GM23338 (cell line): Measurements from ENCODE around the gene SGK1. TPM values are rescaled to one million over a fixed set of nuclear protein-coding genes. Genes with fewer than 3 reads are reported as not detected.
A peak's percentile ranks its signal among the peaks of the same experiment; 100 is the strongest.

Experiments used
- ATAC-seq: fragments of 200-7000 bp; cut with Tn5 transposase; 3 replicates; pipeline ENCODE4 v1.9.1; 2020
- DNase-seq: peaks from one replicate; pipeline ENCODE4 v3.0.0-alpha.2; 2015; ENCODE audit warnings: low spot score
- H2AFZ ChIP-seq: fragments of 200-600 bp; sonication (generic); 2 replicates; pipeline ENCODE4 v1.8.0; 2016; ENCODE audit warnings: antibody characterized with exemption, mild to moderate bottlenecking, moderate library complexity
- H3F3A ChIP-seq: fragments of 200-600 bp; sonication (generic); replicated peaks from 2 replicates; pipeline ENCODE4 v1.8.0; 2017; ENCODE audit warnings: antibody characterized with exemption, mixed run types, low read depth
- H3K27ac ChIP-seq: fragments of 200-600 bp; sonication (generic); 2 replicates; pipeline ENCODE4 v1.6.1; 2016; ENCODE audit warnings: low read depth
- H3K27me3 ChIP-seq: fragments of 200-600 bp; sonication (generic); 2 replicates; pipeline ENCODE4 v1.8.0; 2016; ENCODE audit warnings: mild to moderate bottlenecking, mixed run types, moderate library complexity; ENCODE audit not compliant: insufficient read depth
- H3K36me3 ChIP-seq: fragments of 200-600 bp; sonication (generic); 2 replicates; pipeline ENCODE4 v1.8.0; 2016; ENCODE audit warnings: mild to moderate bottlenecking; ENCODE audit not compliant: insufficient read depth
- H3K4me1 ChIP-seq: fragments of 200-600 bp; sonication (generic); 2 replicates; pipeline ENCODE4 v1.8.0; 2016; ENCODE audit warnings: mild to moderate bottlenecking, moderate library complexity; ENCODE audit not compliant: insufficient read depth
- H3K4me2 ChIP-seq: fragments of 200-600 bp; sonication (generic); 2 replicates; pipeline ENCODE4 v1.7.1; 2017; ENCODE audit warnings: mixed run types
- H3K4me3 ChIP-seq: fragments of 200-600 bp; sonication (generic); 2 replicates; pipeline ENCODE4 v1.6.1; 2016; ENCODE audit warnings: mixed run types
- H3K79me2 ChIP-seq: fragments of 200-600 bp; sonication (generic); replicated peaks from 2 replicates; pipeline ENCODE4 v1.8.0; 2017; ENCODE audit warnings: mild to moderate bottlenecking; ENCODE audit not compliant: insufficient read depth
- H3K9me2 ChIP-seq: fragments of 200-600 bp; sonication (generic); 2 replicates; pipeline ENCODE4 v1.8.0; 2017; ENCODE audit not compliant: insufficient read depth
- H4K20me1 ChIP-seq: fragments of 200-600 bp; sonication (generic); replicated peaks from 2 replicates; pipeline ENCODE4 v1.8.0; 2017; ENCODE audit warnings: mild to moderate bottlenecking; ENCODE audit not compliant: insufficient read depth
- H3K27ac Mint-ChIP-seq: 2 replicates; pipeline ENCODE4 v1.8.0; 2020; ENCODE audit warnings: inconsistent platforms, mild to moderate bottlenecking, moderate library complexity, mixed read lengths
- H3K27me3 Mint-ChIP-seq: 3 replicates; pipeline ENCODE4 v1.8.0; 2022; ENCODE audit warnings: low read depth, mild to moderate bottlenecking, moderate library complexity, mixed read lengths, inconsistent platforms; ENCODE audit not compliant: insufficient read depth, poor library complexity
- H3K36me3 Mint-ChIP-seq: 3 replicates; pipeline ENCODE4 v1.8.0; 2021; ENCODE audit warnings: low read depth, mild to moderate bottlenecking, inconsistent platforms, moderate library complexity, mixed read lengths
- H3K4me1 Mint-ChIP-seq: 3 replicates; pipeline ENCODE4 v1.8.0; 2020; ENCODE audit warnings: mild to moderate bottlenecking, inconsistent platforms, mixed read lengths
- H3K4me3 Mint-ChIP-seq: 3 replicates; pipeline ENCODE4 v1.8.0; 2021; ENCODE audit warnings: moderate library complexity, mild to moderate bottlenecking, inconsistent platforms, mixed read lengths
- H3K9me3 Mint-ChIP-seq: 3 replicates; pipeline ENCODE4 v1.8.0; 2020; ENCODE audit warnings: moderate library complexity, mild to moderate bottlenecking, inconsistent platforms, mixed read lengths
- ETS1 ChIP-seq: IDR thresholded peaks from 2 replicates; pipeline ENCODE4 v1.6.1; 2016; ENCODE audit warnings: antibody characterized with exemption
- JUNB ChIP-seq: IDR thresholded peaks from one replicate; pipeline ENCODE4 v1.6.1; 2016; ENCODE audit warnings: antibody characterized with exemption; ENCODE audit not compliant: unreplicated experiment
- NANOG ChIP-seq: IDR thresholded peaks from 2 replicates; pipeline ENCODE4 v1.6.1; 2016; ENCODE audit warnings: antibody characterized with exemption, borderline replicate concordance
- REST ChIP-seq: IDR thresholded peaks from one replicate; pipeline ENCODE4 v1.6.1; 2018; ENCODE audit warnings: antibody characterized with exemption; ENCODE audit not compliant: unreplicated experiment
- STAT1 ChIP-seq: IDR thresholded peaks from one replicate; pipeline ENCODE4 v1.6.1; 2016; ENCODE audit warnings: antibody characterized with exemption; ENCODE audit not compliant: unreplicated experiment
- ZNF114 ChIP-seq: fragments of 250-450 bp; sonication (Bioruptor Pico); IDR thresholded peaks from 2 replicates; pipeline ENCODE4 v1.5.0; 2020; ENCODE audit warnings: mild to moderate bottlenecking, moderate library complexity
- ZNF331 ChIP-seq: fragments of 250-450 bp; sonication (Bioruptor Pico); IDR thresholded peaks from 2 replicates; pipeline ENCODE4 v1.5.0; 2020; ENCODE audit warnings: low read depth, mild to moderate bottlenecking, moderate library complexity
- ZNF462 ChIP-seq: fragments of 250-450 bp; sonication (Bioruptor Pico); IDR thresholded peaks from 2 replicates; pipeline ENCODE4 v1.5.0; 2020; ENCODE audit warnings: mild to moderate bottlenecking, moderate library complexity
- polyA plus RNA-seq: library from polyadenylated mRNA; unstranded; fragments of >200 nt; fragmentation: Nextera tagmentation; extraction: Ambion mirVana; gene quantifications from 2 replicates; pipeline ENCODE4 v1.2.1, GENCODE V29; 2016
- total RNA-seq: library from RNA; depleted of rRNA; stranded (reverse); fragments of >200 nt; shearing (Covaris generic); gene quantifications from 2 replicates; pipeline ENCODE4 v1.2.3, GENCODE V29; 2014

The SGK1 gene
- total and polyA plus RNA-seq, 2 experiments from 2014 or later, result 16.3 to 37.2 TPM

GRCh38 chr6:134347885-134348805, 30.2 kb upstream of the SGK1 start:
- Histone ChIP-seq H3K27ac (no peak overlapping the region), H3K27me3 (no peaks in the 10 kb centered on the region), H3K79me2 (no peaks in the 10 kb centered on the region), H3K4me1 (peaks cover 13% of the 10 kb centered on the region; the same call in 1 of the 2 replicates), H3K4me2 (no peak overlapping the region), H3K4me3 (no peak overlapping the region), H3F3A (no peaks in the 10 kb centered on the region), H4K20me1 (no peaks in the 10 kb centered on the region), H3K36me3 (no peaks in the 10 kb centered on the region), H3K9me2 (no peaks in the 10 kb centered on the region), H2AFZ (0 out of 2 replicates have a peak overlapping the region, but pooled peaks have one; percentile 12)
- DNase-seq (no peak), ATAC-seq (no peak)
- no peak overlapping the region for H3K4me3 Mint-ChIP-seq
- no peak for TF ChIP-seq NANOG
- TF ChIP-seq REST, result no peak
- no peak for TF ChIP-seq ZNF114 (CRISPR knock-in tag)
- peaks cover 16% of the 10 kb centered on the region for H3K4me1 Mint-ChIP-seq
- H3K27ac Mint-ChIP-seq, result no peak overlapping the region
- no peaks in the 10 kb centered on the region for H3K27me3 Mint-ChIP-seq
- no peaks in the 10 kb centered on the region for H3K36me3 Mint-ChIP-seq
- no peaks in the 10 kb centered on the region for H3K9me3 Mint-ChIP-seq

- Mint-ChIP-seq H3K4me1 (peaks cover 7% of the 10 kb centered on the region), H3K27me3 (no peaks in the 10 kb centered on the region), H3K27ac (no peak overlapping the region), H3K9me3 (no peaks in the 10 kb centered on the region), H3K4me3 (no peak overlapping the region), H3K36me3 (no peaks in the 10 kb centered on the region)
- Histone ChIP-seq H4K20me1 (no peaks in the 10 kb centered on the region), H3K4me2 (no peak overlapping the region), H3K79me2 (no peaks in the 10 kb centered on the region), H3F3A (no peaks in the 10 kb centered on the region), H3K4me1 (0 out of 2 replicates have a peak, but pooled peaks cover 5% of the 10 kb centered on the region), H3K4me3 (no peak overlapping the region), H3K27ac (no peak overlapping the region), H2AFZ (no peak overlapping the region), H3K27me3 (no peaks in the 10 kb centered on the region), H3K36me3 (no peaks in the 10 kb centered on the region), H3K9me2 (no peaks in the 10 kb centered on the region)
- no peak for TF ChIP-seq STAT1
- no peak for TF ChIP-seq ZNF462
- no peak for TF ChIP-seq ZNF331 (CRISPR knock-in tag)
- no peak for TF ChIP-seq ETS1
- TF ChIP-seq JUNB, result no peak
- ATAC-seq (no peak), DNase-seq (no peak)
These were observed 29.1 kb upstream of the SGK1 start for GRCh38 chr6:134346932-134347545.
